Neural cell (in vitro differentiated cells): ENCODE measurements around the gene RPIA. TPM values are rescaled to one million over a fixed set of nuclear protein-coding genes. Genes with fewer than 3 reads are reported as not detected.
"Not testable (repeated sequence)": the region's sequence is repeated elsewhere in the genome, so short reads cannot be mapped to it uniquely, and the experiment has no call there.

Experiments
- H2AFZ ChIP-seq: fragments of 200-600, 300-800 bp; sonication (generic), shearing (Covaris generic); 2 replicates; pipeline ENCODE4 v1.6.0; 2014; ENCODE audit warnings: low read depth, mild to moderate bottlenecking, antibody characterized with exemption, low read length, moderate library complexity
- H3F3A ChIP-seq: fragments of 200-600 bp; shearing (Covaris generic); 2 replicates; pipeline ENCODE4 v1.6.1; 2016; ENCODE audit warnings: mild to moderate bottlenecking, moderate library complexity, mixed read lengths, antibody characterized with exemption, low read length; ENCODE audit not compliant: insufficient read depth, poor library complexity, severe bottlenecking
- H3K27ac ChIP-seq: fragments of 200-600, 300-800 bp; sonication (generic), shearing (Covaris generic); 2 replicates; pipeline ENCODE4 v1.5.1; 2014; ENCODE audit warnings: mild to moderate bottlenecking, low read length, moderate library complexity
- H3K27me3 ChIP-seq: fragments of 300-800, 200-600 bp; sonication (generic), shearing (Covaris generic); 2 replicates; pipeline ENCODE4 v1.6.0; 2014; ENCODE audit warnings: mild to moderate bottlenecking, low read depth, low read length, moderate library complexity; ENCODE audit not compliant: insufficient read depth
- H3K36me3 ChIP-seq: fragments of 300-800, 200-600 bp; sonication (generic), shearing (Covaris generic); 2 replicates; pipeline ENCODE4 v1.5.1; 2014; ENCODE audit warnings: mild to moderate bottlenecking, antibody characterized with exemption, low read length, moderate library complexity; ENCODE audit not compliant: insufficient read depth
- H3K4me2 ChIP-seq: fragments of 300-800, 200-600 bp; sonication (generic), shearing (Covaris generic); 2 replicates; pipeline ENCODE4 v1.6.0; 2014; ENCODE audit warnings: mild to moderate bottlenecking, low read length
- H3K4me3 ChIP-seq: fragments of 300-800, 200-600 bp; sonication (generic), shearing (Covaris generic); 2 replicates; pipeline ENCODE4 v1.5.1; 2014; ENCODE audit warnings: mild to moderate bottlenecking, low read length, moderate library complexity
- H3K79me2 ChIP-seq: fragments of 200-600 bp; shearing (Covaris generic); replicated peaks from 2 replicates; pipeline ENCODE4 v1.6.0; 2014; ENCODE audit warnings: mild to moderate bottlenecking, low read length, moderate library complexity; ENCODE audit not compliant: insufficient read depth
- H3K9ac ChIP-seq: fragments of 300-800, 200-600 bp; sonication (generic), shearing (Covaris generic); 2 replicates; pipeline ENCODE4 v1.6.1; 2016; ENCODE audit warnings: mild to moderate bottlenecking, low read length, mixed read lengths
- H3K9me2 ChIP-seq: fragments of 200-600 bp; shearing (Covaris generic); 2 replicates; pipeline ENCODE4 v1.6.1; 2016; ENCODE audit warnings: mild to moderate bottlenecking, low read length, mixed read lengths; ENCODE audit not compliant: insufficient read depth
- H3K9me3 ChIP-seq: fragments of 200-600, 300-800 bp; sonication (generic), shearing (Covaris generic); 2 replicates; pipeline ENCODE4 v1.6.1; 2016; ENCODE audit warnings: mild to moderate bottlenecking, mixed run types, low read length, moderate library complexity, mixed read lengths
- H4K20me1 ChIP-seq: fragments of 200-600 bp; shearing (Covaris generic); 2 replicates; pipeline ENCODE4 v1.6.1; 2016; ENCODE audit warnings: mild to moderate bottlenecking, mixed run types; ENCODE audit not compliant: insufficient read depth
- EP300 ChIP-seq: fragments of 450-650 bp; conservative IDR thresholded peaks from 2 replicates; pipeline ENCODE4 v1.6.1; 2014; ENCODE audit warnings: antibody characterized with exemption, mild to moderate bottlenecking, moderate library complexity; ENCODE audit not compliant: poor library complexity, severe bottlenecking
- EZH2 ChIP-seq: fragments of 200-600, 300-800 bp; shearing (Covaris generic), sonication (generic); IDR thresholded peaks from 2 replicates; pipeline ENCODE4 v1.6.1; 2014; ENCODE audit warnings: antibody characterized with exemption, low read length, borderline replicate concordance, mild to moderate bottlenecking; ENCODE audit not compliant: insufficient read depth, poor library complexity, severe bottlenecking
- MXI1 ChIP-seq: fragments of 450-650 bp; conservative IDR thresholded peaks from 2 replicates; pipeline ENCODE4 v1.6.1; 2014; ENCODE audit warnings: antibody characterized with exemption, mild to moderate bottlenecking; ENCODE audit not compliant: poor library complexity, severe bottlenecking
- POLR2AphosphoS5 ChIP-seq: IDR thresholded peaks from 2 replicates; pipeline ENCODE4 v1.6.1; 2012
- RAD21 ChIP-seq: fragments of 450-650 bp; conservative IDR thresholded peaks from 2 replicates; pipeline ENCODE4 v1.6.1; 2014; ENCODE audit warnings: antibody characterized with exemption, mild to moderate bottlenecking, moderate library complexity
- SMC3 ChIP-seq: fragments of 450-650 bp; conservative IDR thresholded peaks from 2 replicates; pipeline ENCODE4 v1.6.1; 2014; ENCODE audit warnings: antibody characterized with exemption, mild to moderate bottlenecking, moderate library complexity; ENCODE audit not compliant: poor library complexity
- TAF1 ChIP-seq: IDR thresholded peaks from 2 replicates; pipeline ENCODE4 v1.6.1; 2012; ENCODE audit warnings: low read depth
- polyA plus RNA-seq: library from polyadenylated mRNA; depleted of rRNA; stranded (reverse); fragments of >200 nt; gene quantifications from 2 replicates; pipeline ENCODE4 v1.2.3, GENCODE V29; 2014
- TF ChIP-seq, protein P1 (sequence below): IDR thresholded peaks from 2 replicates; pipeline ENCODE4 v1.6.1; 2012; ENCODE audit warnings: borderline replicate concordance
- TF ChIP-seq, protein P2 (sequence below): fragments of 450-650 bp; IDR thresholded peaks from 2 replicates; pipeline ENCODE4 v1.5.1; 2014; ENCODE audit warnings: antibody characterized with exemption, mild to moderate bottlenecking, moderate library complexity; ENCODE audit not compliant: poor library complexity, severe bottlenecking

Gene RPIA
- polyA plus RNA-seq, 1 donor from 2014 or later = 9.7 TPM

DNA sequence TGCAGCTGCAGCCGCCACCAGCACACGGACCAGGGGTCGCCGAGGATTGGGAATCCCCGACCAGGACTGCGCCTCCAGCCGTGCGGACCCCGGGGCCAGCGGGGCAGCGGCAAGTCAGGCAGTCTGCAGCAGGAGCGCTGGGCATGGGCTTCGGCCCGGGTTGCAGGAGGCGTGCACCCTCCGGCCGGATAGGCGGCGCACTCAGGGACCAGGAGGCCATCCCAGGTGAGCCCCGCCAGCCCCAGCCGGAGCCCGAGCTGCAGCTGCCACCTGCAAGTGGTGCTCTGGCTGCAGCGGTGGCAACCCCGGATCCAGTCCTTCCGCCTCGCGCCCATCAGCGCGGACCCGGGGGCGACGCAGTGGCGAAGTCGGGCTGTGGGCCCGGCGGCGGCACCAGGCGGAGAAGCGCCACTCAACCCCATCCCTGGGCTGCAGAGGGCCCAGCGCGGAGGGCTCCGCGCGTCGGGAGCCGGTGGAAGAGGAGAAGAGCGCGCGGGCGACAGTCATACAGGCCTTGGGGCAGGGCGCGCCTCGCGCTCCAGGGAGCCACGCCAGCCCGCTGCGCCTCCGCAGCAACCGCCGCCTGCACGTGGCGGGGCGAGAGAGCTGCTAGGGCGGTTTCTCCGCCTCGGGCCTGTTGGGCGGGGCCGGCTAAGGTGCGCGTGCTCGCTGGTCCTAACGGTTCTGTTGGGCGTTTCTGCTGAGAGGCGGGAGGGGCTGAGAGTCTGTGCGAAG is 73.8 kb downstream of the RPIA start:
- Histone ChIP-seq H3K36me3 (no peaks in the 10 kb centered on the region), H3K9me3 (peaks cover 4% of the 10 kb centered on the region), H3K4me3 (peak overlapping the region; percentile 81), H3F3A (no peaks in the 10 kb centered on the region), H3K9me2 (no peaks in the 10 kb centered on the region), H3K79me2 (no peaks in the 10 kb centered on the region), H2AFZ (peak overlapping the region; percentile 45), H3K9ac (peak overlapping the region; percentile 61), H3K27ac (no peak overlapping the region), H3K4me2 (peak overlapping the region; percentile 34), H3K27me3 (peaks cover 14% of the 10 kb centered on the region), H4K20me1 (no peaks in the 10 kb centered on the region)
- TF ChIP-seq MXI1 (peak; percentile 76), POLR2AphosphoS5 (no peak), TAF1 (no peak), RAD21 (no peak), EP300 (no peak), EZH2 (no peak), SMC3 (no peak)
- TF ChIP-seq, protein P1, sequence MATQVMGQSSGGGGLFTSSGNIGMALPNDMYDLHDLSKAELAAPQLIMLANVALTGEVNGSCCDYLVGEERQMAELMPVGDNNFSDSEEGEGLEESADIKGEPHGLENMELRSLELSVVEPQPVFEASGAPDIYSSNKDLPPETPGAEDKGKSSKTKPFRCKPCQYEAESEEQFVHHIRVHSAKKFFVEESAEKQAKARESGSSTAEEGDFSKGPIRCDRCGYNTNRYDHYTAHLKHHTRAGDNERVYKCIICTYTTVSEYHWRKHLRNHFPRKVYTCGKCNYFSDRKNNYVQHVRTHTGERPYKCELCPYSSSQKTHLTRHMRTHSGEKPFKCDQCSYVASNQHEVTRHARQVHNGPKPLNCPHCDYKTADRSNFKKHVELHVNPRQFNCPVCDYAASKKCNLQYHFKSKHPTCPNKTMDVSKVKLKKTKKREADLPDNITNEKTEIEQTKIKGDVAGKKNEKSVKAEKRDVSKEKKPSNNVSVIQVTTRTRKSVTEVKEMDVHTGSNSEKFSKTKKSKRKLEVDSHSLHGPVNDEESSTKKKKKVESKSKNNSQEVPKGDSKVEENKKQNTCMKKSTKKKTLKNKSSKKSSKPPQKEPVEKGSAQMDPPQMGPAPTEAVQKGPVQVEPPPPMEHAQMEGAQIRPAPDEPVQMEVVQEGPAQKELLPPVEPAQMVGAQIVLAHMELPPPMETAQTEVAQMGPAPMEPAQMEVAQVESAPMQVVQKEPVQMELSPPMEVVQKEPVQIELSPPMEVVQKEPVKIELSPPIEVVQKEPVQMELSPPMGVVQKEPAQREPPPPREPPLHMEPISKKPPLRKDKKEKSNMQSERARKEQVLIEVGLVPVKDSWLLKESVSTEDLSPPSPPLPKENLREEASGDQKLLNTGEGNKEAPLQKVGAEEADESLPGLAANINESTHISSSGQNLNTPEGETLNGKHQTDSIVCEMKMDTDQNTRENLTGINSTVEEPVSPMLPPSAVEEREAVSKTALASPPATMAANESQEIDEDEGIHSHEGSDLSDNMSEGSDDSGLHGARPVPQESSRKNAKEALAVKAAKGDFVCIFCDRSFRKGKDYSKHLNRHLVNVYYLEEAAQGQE = no peak
- TF ChIP-seq, protein P2, sequence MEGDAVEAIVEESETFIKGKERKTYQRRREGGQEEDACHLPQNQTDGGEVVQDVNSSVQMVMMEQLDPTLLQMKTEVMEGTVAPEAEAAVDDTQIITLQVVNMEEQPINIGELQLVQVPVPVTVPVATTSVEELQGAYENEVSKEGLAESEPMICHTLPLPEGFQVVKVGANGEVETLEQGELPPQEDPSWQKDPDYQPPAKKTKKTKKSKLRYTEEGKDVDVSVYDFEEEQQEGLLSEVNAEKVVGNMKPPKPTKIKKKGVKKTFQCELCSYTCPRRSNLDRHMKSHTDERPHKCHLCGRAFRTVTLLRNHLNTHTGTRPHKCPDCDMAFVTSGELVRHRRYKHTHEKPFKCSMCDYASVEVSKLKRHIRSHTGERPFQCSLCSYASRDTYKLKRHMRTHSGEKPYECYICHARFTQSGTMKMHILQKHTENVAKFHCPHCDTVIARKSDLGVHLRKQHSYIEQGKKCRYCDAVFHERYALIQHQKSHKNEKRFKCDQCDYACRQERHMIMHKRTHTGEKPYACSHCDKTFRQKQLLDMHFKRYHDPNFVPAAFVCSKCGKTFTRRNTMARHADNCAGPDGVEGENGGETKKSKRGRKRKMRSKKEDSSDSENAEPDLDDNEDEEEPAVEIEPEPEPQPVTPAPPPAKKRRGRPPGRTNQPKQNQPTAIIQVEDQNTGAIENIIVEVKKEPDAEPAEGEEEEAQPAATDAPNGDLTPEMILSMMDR = peak; percentile 30

DNA sequence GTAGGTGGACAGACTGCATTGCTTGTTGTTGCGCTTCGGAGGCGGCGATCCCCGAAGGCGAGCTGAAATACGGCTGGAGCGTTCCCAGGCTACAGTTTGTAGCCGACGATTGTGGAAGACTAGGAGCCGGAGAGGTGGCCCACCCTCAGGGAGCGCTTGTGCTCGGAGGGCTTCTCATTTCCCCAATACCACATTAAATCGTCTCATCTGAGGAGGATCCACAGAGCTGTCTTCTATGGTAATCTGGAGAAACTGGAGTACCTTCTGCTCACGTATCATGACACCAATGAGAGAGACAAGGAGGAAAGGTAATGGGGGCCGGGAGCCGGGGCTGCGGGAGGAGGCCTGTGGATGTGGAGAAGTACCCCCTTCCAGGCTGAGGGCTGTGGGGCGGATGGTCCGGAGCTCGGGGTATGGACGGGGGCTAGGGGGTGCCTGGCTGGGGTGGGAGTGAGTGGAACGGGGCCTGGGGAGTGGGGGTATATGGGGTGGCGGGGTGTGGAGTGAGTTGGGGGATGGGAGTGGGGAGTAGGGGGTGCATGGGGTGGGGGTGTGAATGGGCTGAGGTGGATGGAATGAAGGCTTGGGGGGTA is 74.5 kb downstream of the RPIA start:
- H3F3A ChIP-seq, H3K36me3 ChIP-seq, H3K79me2 ChIP-seq, H3K9me2 ChIP-seq, H3K9me3 ChIP-seq, H3K27ac ChIP-seq, H2AFZ ChIP-seq, H4K20me1 ChIP-seq: not testable (repeated sequence)
- Histone ChIP-seq H3K27me3 (peaks cover 14% of the 10 kb centered on the region), H3K9ac (peak overlapping the region; percentile 61), H3K4me2 (peak overlapping the region; percentile 34), H3K4me3 (peak overlapping the region; percentile 81)
- TF ChIP-seq MXI1 = peak; percentile 3
